HL-60 (cell line): Measurements from ENCODE around the gene RBFOX2.
"Not testable (repeated sequence)": the region's sequence is repeated elsewhere in the genome, so short reads cannot be mapped to it uniquely, and the experiment has no call there.

Source experiments
- DNase-seq, 2 experiments: peaks; one replicate each; pipeline ENCODE4 v3.0.0-alpha.2; 2010 to 2020; ENCODE audit warnings: low read depth in 1 of 2, low spot score in 1 of 2
- H3K27ac ChIP-seq: fragments of 250-450 bp; sonication (Bioruptor Pico); replicated peaks from 2 replicates; pipeline ENCODE4 v1.5.1; 2020; ENCODE audit warnings: mild to moderate bottlenecking, moderate library complexity
- H3K27me3 ChIP-seq: fragments of 250-450 bp; sonication (Bioruptor Pico); 2 replicates; pipeline ENCODE4 v1.5.1; 2021; ENCODE audit warnings: mild to moderate bottlenecking, moderate library complexity; ENCODE audit not compliant: insufficient read depth, poor library complexity, severe bottlenecking
- H3K4me3 ChIP-seq: replicated peaks from 2 replicates; pipeline ENCODE4 v1.5.1; 2011; ENCODE audit warnings: mild to moderate bottlenecking, control low read depth, low read length; ENCODE audit not compliant: insufficient read depth
- GABPA ChIP-seq: IDR thresholded peaks from 2 replicates; pipeline ENCODE4 v1.6.1; 2012; ENCODE audit warnings: low read depth
- POLR2AphosphoS5 ChIP-seq: IDR thresholded peaks from 2 replicates; pipeline ENCODE4 v1.6.1; 2012; ENCODE audit warnings: low read depth
- SPI1 ChIP-seq: IDR thresholded peaks from 2 replicates; pipeline ENCODE4 v1.6.1; 2012; ENCODE audit warnings: low read depth, mild to moderate bottlenecking, borderline replicate concordance
- TF ChIP-seq, protein P1 (sequence below): IDR thresholded peaks from one replicate; pipeline ENCODE4 v1.5.1; 2011; ENCODE audit warnings: low read length, control low read depth, inconsistent platforms; ENCODE audit not compliant: insufficient read depth
- TF ChIP-seq, protein P2 (sequence below): IDR thresholded peaks from 2 replicates; pipeline ENCODE4 v1.6.1; 2012; ENCODE audit warnings: low read depth; ENCODE audit not compliant: insufficient replicate concordance

Gene RBFOX2

DNA sequence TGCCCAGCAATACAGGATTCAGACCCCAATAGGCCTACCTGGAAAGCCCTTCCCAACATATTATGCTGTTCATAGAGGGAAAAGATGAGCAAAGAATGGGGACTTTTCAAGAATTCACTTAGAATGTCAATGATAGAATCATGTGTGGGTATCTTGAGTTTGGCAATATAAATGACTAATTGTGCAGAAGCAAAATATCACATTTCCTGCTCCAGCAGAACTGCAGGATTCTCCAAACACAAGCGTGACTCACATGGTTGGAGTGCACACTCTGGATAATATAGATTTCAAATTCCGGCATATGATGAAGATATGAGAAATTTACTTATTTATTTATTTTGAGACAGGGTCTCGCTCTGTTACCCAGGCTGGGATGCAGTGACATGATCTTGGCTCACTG is 323.5 kb downstream of the RBFOX2 start:
- H3K27me3 ChIP-seq = no peaks in the 10 kb centered on the region
- no peak overlapping the region for H3K4me3 ChIP-seq
- no peak for TF ChIP-seq POLR2AphosphoS5
- TF ChIP-seq, protein P1, sequence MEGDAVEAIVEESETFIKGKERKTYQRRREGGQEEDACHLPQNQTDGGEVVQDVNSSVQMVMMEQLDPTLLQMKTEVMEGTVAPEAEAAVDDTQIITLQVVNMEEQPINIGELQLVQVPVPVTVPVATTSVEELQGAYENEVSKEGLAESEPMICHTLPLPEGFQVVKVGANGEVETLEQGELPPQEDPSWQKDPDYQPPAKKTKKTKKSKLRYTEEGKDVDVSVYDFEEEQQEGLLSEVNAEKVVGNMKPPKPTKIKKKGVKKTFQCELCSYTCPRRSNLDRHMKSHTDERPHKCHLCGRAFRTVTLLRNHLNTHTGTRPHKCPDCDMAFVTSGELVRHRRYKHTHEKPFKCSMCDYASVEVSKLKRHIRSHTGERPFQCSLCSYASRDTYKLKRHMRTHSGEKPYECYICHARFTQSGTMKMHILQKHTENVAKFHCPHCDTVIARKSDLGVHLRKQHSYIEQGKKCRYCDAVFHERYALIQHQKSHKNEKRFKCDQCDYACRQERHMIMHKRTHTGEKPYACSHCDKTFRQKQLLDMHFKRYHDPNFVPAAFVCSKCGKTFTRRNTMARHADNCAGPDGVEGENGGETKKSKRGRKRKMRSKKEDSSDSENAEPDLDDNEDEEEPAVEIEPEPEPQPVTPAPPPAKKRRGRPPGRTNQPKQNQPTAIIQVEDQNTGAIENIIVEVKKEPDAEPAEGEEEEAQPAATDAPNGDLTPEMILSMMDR = no peak
- no peak for TF ChIP-seq GABPA
- TF ChIP-seq, protein P2, sequence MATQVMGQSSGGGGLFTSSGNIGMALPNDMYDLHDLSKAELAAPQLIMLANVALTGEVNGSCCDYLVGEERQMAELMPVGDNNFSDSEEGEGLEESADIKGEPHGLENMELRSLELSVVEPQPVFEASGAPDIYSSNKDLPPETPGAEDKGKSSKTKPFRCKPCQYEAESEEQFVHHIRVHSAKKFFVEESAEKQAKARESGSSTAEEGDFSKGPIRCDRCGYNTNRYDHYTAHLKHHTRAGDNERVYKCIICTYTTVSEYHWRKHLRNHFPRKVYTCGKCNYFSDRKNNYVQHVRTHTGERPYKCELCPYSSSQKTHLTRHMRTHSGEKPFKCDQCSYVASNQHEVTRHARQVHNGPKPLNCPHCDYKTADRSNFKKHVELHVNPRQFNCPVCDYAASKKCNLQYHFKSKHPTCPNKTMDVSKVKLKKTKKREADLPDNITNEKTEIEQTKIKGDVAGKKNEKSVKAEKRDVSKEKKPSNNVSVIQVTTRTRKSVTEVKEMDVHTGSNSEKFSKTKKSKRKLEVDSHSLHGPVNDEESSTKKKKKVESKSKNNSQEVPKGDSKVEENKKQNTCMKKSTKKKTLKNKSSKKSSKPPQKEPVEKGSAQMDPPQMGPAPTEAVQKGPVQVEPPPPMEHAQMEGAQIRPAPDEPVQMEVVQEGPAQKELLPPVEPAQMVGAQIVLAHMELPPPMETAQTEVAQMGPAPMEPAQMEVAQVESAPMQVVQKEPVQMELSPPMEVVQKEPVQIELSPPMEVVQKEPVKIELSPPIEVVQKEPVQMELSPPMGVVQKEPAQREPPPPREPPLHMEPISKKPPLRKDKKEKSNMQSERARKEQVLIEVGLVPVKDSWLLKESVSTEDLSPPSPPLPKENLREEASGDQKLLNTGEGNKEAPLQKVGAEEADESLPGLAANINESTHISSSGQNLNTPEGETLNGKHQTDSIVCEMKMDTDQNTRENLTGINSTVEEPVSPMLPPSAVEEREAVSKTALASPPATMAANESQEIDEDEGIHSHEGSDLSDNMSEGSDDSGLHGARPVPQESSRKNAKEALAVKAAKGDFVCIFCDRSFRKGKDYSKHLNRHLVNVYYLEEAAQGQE = no peak
- no peak for TF ChIP-seq SPI1
- H3K27ac ChIP-seq = no peak overlapping the region
- no peak for DNase-seq

DNA sequence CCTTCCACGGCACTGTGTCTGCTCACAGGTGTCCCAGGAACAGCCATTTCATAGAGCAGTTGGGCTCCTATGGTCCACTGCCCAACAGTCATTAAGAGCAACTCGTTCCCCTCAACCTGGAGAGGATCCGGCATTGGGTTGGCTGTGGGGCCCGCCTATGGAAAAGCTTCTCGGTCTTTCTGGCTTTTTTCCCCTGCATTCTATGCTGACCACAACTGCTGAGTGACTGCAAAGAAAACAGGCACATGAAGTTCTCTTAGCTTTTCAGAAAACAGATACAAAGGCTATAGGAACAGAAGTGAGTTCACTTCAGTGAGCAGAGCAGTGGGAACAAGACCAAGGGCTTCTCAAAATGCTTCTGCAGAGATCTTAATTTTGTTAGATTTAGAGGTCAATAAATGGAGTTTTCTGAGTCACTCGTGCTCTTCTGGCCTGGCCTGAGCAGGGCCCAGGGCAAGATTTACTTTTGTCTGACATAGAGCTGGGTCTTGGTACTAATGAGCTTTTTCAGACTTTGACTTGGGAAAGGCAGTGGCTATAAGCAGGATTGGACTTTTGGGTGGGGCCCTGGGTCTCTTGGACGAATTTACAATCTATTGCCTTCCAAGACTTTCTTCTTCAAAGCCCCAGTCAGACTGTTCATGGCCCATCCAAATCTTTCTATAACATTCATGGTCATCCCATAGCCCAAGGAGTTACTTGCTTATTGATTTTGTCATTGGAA is 324.6 kb downstream of the RBFOX2 start:
- no peaks in the 10 kb centered on the region for H3K27me3 ChIP-seq
- no peak overlapping the region for H3K4me3 ChIP-seq
- no peak for TF ChIP-seq GABPA
- TF ChIP-seq, protein P2 = no peak
- no peak for TF ChIP-seq POLR2AphosphoS5
- TF ChIP-seq, protein P1 = no peak
- TF ChIP-seq SPI1 = no peak
- H3K27ac ChIP-seq = no peak overlapping the region
- no peak for DNase-seq

DNA sequence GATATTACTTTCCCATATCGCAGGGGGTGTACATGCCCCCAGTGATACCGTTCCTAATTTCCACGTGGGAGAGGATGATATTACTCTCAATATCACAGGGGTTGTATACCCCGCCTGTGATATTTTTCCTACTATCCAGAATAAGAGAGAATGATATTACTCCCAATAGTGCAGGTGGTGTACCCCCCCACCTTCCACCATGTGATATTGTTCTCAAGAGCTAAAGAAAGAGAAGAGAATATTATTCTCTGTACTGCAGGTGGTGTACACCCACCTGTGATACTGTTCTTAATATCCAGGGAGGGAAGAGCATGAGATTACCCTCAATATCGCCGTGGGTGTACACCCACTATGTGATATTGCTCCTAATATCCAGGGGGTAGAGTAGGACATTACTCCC is 328.8 kb downstream of the RBFOX2 start:
- H3K27ac ChIP-seq, H3K4me3 ChIP-seq, DNase-seq, H3K27me3 ChIP-seq: not testable (repeated sequence)

DNA sequence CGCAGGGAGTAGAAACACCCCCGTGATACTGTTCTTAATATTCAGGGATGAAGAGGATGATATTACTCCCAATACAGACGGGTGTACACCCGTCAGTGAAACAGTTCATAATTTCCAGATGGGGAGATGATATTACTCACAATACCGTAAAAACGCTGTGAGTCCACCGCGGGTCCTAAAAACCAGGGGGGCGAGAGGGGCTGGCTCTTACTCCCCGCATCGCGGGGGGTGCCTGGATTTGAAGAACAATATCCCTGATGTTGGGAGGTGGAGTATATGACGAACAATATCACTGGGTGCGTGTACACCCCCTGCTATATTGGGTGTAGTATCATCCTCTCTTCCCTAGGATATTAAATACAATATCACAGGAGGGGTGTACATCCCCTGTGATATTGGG is 331.5 kb downstream of the RBFOX2 start:
- Histone ChIP-seq H3K4me3 (no peak overlapping the region), H3K27me3 (no peaks in the 10 kb centered on the region), H3K27ac (no peak overlapping the region)
- no peak for DNase-seq
- TF ChIP-seq, protein P1 = no peak
- TF ChIP-seq, protein P2 = no peak
- TF ChIP-seq POLR2AphosphoS5 (no peak), GABPA (no peak), SPI1 (no peak)
